Caco-2 (cell line): ENCODE results near the gene IQGAP3. TPM values are rescaled to one million over a fixed set of nuclear protein-coding genes. Genes with fewer than 3 reads are reported as not detected.

Source experiments
- BruUV-seq: library from RNA; stranded (reverse); fragments of 400-500 nt; replicated peaks from 2 replicates; lab custom pipeline; 2021; lab: Mats Ljungman, UMichigan
- CTCF ChIA-PET: fragments of 300-600 bp; sonication (Branson Sonifier 250); formaldehyde crosslinking; loops from one replicate; lab custom pipeline; 2022; ENCODE audit warnings: antibody characterized with exemption; lab: Charles Lee
- POLR2A ChIA-PET: fragments of 300-600 bp; sonication (Branson Sonifier 250); formaldehyde crosslinking; loops from one replicate; lab custom pipeline; 2022; ENCODE audit warnings: antibody characterized with exemption; lab: Charles Lee
- DNase-seq, 2 experiments: peaks; one replicate each; pipeline versions ENCODE4 v3.0.0 to v3.0.0-alpha.2; 2020 to 2022
- H3K27me3 ChIP-seq: replicated peaks from 2 replicates; pipeline ENCODE4 v1.6.0; 2011; ENCODE audit warnings: low read length; ENCODE audit not compliant: control insufficient read depth, insufficient read depth
- H3K36me3 ChIP-seq: 2 replicates; pipeline ENCODE4 v1.5.1; 2011; ENCODE audit warnings: low read length; ENCODE audit not compliant: control insufficient read depth, insufficient read depth
- H3K4me1 ChIP-seq: fragments of 250-450 bp; sonication (Bioruptor Pico); 2 replicates; pipeline ENCODE4 v1.5.1; 2020; ENCODE audit warnings: mild to moderate bottlenecking
- H3K4me3 ChIP-seq: 2 replicates; pipeline ENCODE4 v1.5.1; 2011; ENCODE audit warnings: low read depth, mild to moderate bottlenecking, control low read depth, low read length
- H3K9me3 ChIP-seq: fragments of 250-450 bp; sonication (Bioruptor Pico); 2 replicates; pipeline ENCODE4 v1.5.1; 2020; ENCODE audit warnings: mild to moderate bottlenecking, moderate library complexity
- H3K27ac Mint-ChIP-seq: one replicate; pipeline ENCODE4 v1.8.0; 2022; ENCODE audit warnings: mixed read lengths; ENCODE audit not compliant: unreplicated experiment
- H3K27me3 Mint-ChIP-seq: one replicate; pipeline ENCODE4 v1.8.0; 2022; ENCODE audit warnings: mixed read lengths; ENCODE audit not compliant: insufficient read depth, unreplicated experiment
- H3K36me3 Mint-ChIP-seq: one replicate; pipeline ENCODE4 v1.8.0; 2022; ENCODE audit warnings: mild to moderate bottlenecking, mixed read lengths; ENCODE audit not compliant: insufficient read depth, unreplicated experiment
- H3K4me1 Mint-ChIP-seq: one replicate; pipeline ENCODE4 v1.8.0; 2022; ENCODE audit warnings: low read depth, mixed read lengths; ENCODE audit not compliant: unreplicated experiment
- H3K4me3 Mint-ChIP-seq: one replicate; pipeline ENCODE4 v1.8.0; 2022; ENCODE audit warnings: mild to moderate bottlenecking, moderate library complexity, mixed read lengths; ENCODE audit not compliant: unreplicated experiment
- H3K9me3 Mint-ChIP-seq: one replicate; pipeline ENCODE4 v1.8.0; 2022; ENCODE audit warnings: mixed read lengths; ENCODE audit not compliant: unreplicated experiment
- CTCF ChIP-seq, 2 experiments: fragments of 200-600 bp in 1 of 2; IDR thresholded peaks; 1 replicate in 1 of 2; 2 replicates in 1 of 2; pipeline versions ENCODE4 v1.5.1 to v1.8.0; 2011 to 2022; ENCODE audit warnings: antibody characterized with exemption in 1 of 2, control low read depth in 1 of 2, inconsistent platforms in 1 of 2, low read depth in 1 of 2, low read length in 1 of 2, mild to moderate bottlenecking in 1 of 2, moderate library complexity in 1 of 2; ENCODE audit not compliant: insufficient read depth in 1 of 2, severe bottlenecking in 1 of 2, unreplicated experiment in 1 of 2
- intact Hi-C: fragments of 100-400 bp; cut with micrococcal nuclease; formaldehyde crosslinking; loops from one replicate; pipeline ENCODE4 v1.10.0; 2022; ENCODE audit not compliant: unreplicated experiment
- total RNA-seq: library from RNA; stranded (reverse); gene quantifications from 2 replicates; pipeline ENCODE4 v1.2.3, GENCODE V29; 2022

IQGAP3 gene
- total RNA-seq, 1 experiment from 2014 or later, result 37.6 TPM

- intact Hi-C loops, result no loop called here
- Histone ChIP-seq H3K27me3 (no peaks in the 10 kb centered on the region), H3K4me3 (no peak overlapping the region), H3K36me3 (no peaks in the 10 kb centered on the region), H3K4me1 (no peaks in the 10 kb centered on the region), H3K9me3 (no peaks in the 10 kb centered on the region)
- ChIA-PET CTCF (interaction anchor here (1.2 kb wide), 1 partner anchor 12 kb away, joined by 4 read pairs; no protein-coding TSS in a partner anchor), POLR2A (interaction anchor here (0.6 kb wide), 1 partner anchor 60 kb away, joined by 3 read pairs; no protein-coding TSS in a partner anchor)
- no peak overlapping the region for H3K27ac Mint-ChIP-seq
- no peaks in the 10 kb centered on the region for H3K27me3 Mint-ChIP-seq
- no peaks in the 10 kb centered on the region for H3K9me3 Mint-ChIP-seq
- TF ChIP-seq CTCF (IDR thresholded peaks at IDR 0.05; ENCODE audit: insufficient read depth in 1 of 2, low read depth in 1 of 2, low read length in 1 of 2, severe bottlenecking in 1 of 2, unreplicated experiment in 1 of 2), result no peak
- no peaks in the 10 kb centered on the region for H3K36me3 Mint-ChIP-seq
- no peak for DNase-seq
- BruUV-seq, result no TSS peak
- no peaks in the 10 kb centered on the region for H3K4me1 Mint-ChIP-seq
- H3K4me3 Mint-ChIP-seq, result no peak overlapping the region
These were observed 55.5 kb downstream of the IQGAP3 start for GRCh38 chr1:156516821-156517220.

- DNase-seq, result no peak
- POLR2A ChIA-PET, result no interaction called here
- Mint-ChIP-seq H3K36me3 (no peaks in the 10 kb centered on the region), H3K4me3 (no peak overlapping the region), H3K27me3 (no peaks in the 10 kb centered on the region), H3K4me1 (no peaks in the 10 kb centered on the region), H3K9me3 (no peaks in the 10 kb centered on the region), H3K27ac (no peak overlapping the region)
- H3K9me3 ChIP-seq, result no peaks in the 10 kb centered on the region
- BruUV-seq, result no TSS peak
- intact Hi-C loops, result no loop called here
- TF ChIP-seq CTCF (IDR thresholded peaks at IDR 0.05; ENCODE audit: insufficient read depth in 1 of 2, low read depth in 1 of 2, low read length in 1 of 2, severe bottlenecking in 1 of 2, unreplicated experiment in 1 of 2), result no peak
- CTCF ChIA-PET, result no interaction called here
- H3K27me3 ChIP-seq, result no peaks in the 10 kb centered on the region
- H3K36me3 ChIP-seq, result no peaks in the 10 kb centered on the region
- no peaks in the 10 kb centered on the region for H3K4me1 ChIP-seq
- no peak overlapping the region for H3K4me3 ChIP-seq
These were observed 56.4 kb downstream of the IQGAP3 start for GRCh38 chr1:156515956-156516355.

- Mint-ChIP-seq H3K4me1 (no peaks in the 10 kb centered on the region), H3K27me3 (no peaks in the 10 kb centered on the region), H3K27ac (no peak overlapping the region), H3K9me3 (no peaks in the 10 kb centered on the region), H3K4me3 (no peak overlapping the region), H3K36me3 (no peaks in the 10 kb centered on the region)
- no peaks in the 10 kb centered on the region for H3K4me1 ChIP-seq
- no peak for DNase-seq
- H3K9me3 ChIP-seq, result no peaks in the 10 kb centered on the region
- H3K27me3 ChIP-seq, result no peaks in the 10 kb centered on the region
- intact Hi-C loops, result no loop called here
- H3K4me3 ChIP-seq, result no peak overlapping the region
- TF ChIP-seq CTCF (IDR thresholded peaks at IDR 0.05; ENCODE audit: insufficient read depth in 1 of 2, low read depth in 1 of 2, low read length in 1 of 2, severe bottlenecking in 1 of 2, unreplicated experiment in 1 of 2), result no peak
- POLR2A ChIA-PET, result no interaction called here
- no peaks in the 10 kb centered on the region for H3K36me3 ChIP-seq
- BruUV-seq, result no TSS peak
- CTCF ChIA-PET, result no interaction called here
These were observed 59.2 kb downstream of the IQGAP3 start for GRCh38 chr1:156513185-156513584.
